Small intestine (tissue), 7 donors: ENCODE results near the gene AEBP1. TPM values are rescaled to one million over a fixed set of nuclear protein-coding genes. Genes with fewer than 3 reads are reported as not detected.

ENCODE experiments used
- DNase-seq, 2 donors: peaks; one replicate each; pipeline versions ENCODE4 v3.0.0 to v3.0.0-alpha.2; 2013
- FAIRE-seq: peaks from 2 replicates; lab custom pipeline; 2012; peaks lifted over from hg19 to GRCh38; lab: Jason Lieb, UNC
- H3K27ac ChIP-seq, 3 donors: one replicate each; pipeline ENCODE4 v1.5.1; 2013; ENCODE audit warnings: low read length in 2 of 3, mild to moderate bottlenecking in 2 of 3, control low read depth in 1 of 3, inconsistent platforms in 1 of 3, low read depth in 1 of 3, moderate library complexity in 1 of 3
- H3K27me3 ChIP-seq, 3 donors: one replicate each; pipeline ENCODE4 v1.6.1; 2013; ENCODE audit warnings: low read length in 3 of 3, inconsistent platforms in 1 of 3; ENCODE audit not compliant: control insufficient read depth in 3 of 3, insufficient read depth in 3 of 3
- H3K36me3 ChIP-seq, 3 donors: one replicate each; pipeline ENCODE4 v1.6.1; 2013; ENCODE audit warnings: low read length in 3 of 3, inconsistent platforms in 1 of 3, low read depth in 1 of 3, mild to moderate bottlenecking in 1 of 3, moderate library complexity in 1 of 3; ENCODE audit not compliant: control insufficient read depth in 3 of 3, insufficient read depth in 2 of 3
- H3K4me1 ChIP-seq, 3 donors: one replicate each; pipeline ENCODE4 v1.6.1; 2013; ENCODE audit warnings: low read length in 2 of 3, inconsistent platforms in 1 of 3, low read depth in 1 of 3, mild to moderate bottlenecking in 1 of 3, moderate library complexity in 1 of 3; ENCODE audit not compliant: control insufficient read depth in 3 of 3, insufficient read depth in 2 of 3
- H3K4me3 ChIP-seq, 3 donors: one replicate each; pipeline ENCODE4 v1.5.1; 2013; ENCODE audit warnings: low read length in 3 of 3, control low read depth in 1 of 3, inconsistent platforms in 1 of 3, low read depth in 1 of 3, mild to moderate bottlenecking in 1 of 3, moderate library complexity in 1 of 3
- H3K9me3 ChIP-seq, 2 donors: one replicate each; pipeline ENCODE4 v1.6.1; 2013; ENCODE audit warnings: low read depth in 1 of 2, low read length in 1 of 2; ENCODE audit not compliant: control insufficient read depth in 2 of 2, insufficient read depth in 1 of 2
- WGBS, 3 donors: extraction: QIAGEN DNeasy Blood & Tissue Kit; methylation state at CpG; one replicate each; pipeline ENCODE4 v1.1.7; 2013; 5-methylcytosine and 5-hydroxymethylcytosine counted together
- polyA plus RNA-seq, 4 donors: library from polyadenylated mRNA; stranded (reverse) in 3 of 4; unstranded in 1 of 4; fragments of 200-250 nt in 3 of 4; fragments of 120-200 nt in 1 of 4; gene quantifications; one replicate each; pipeline versions ENCODE4 v1.2.1 to v1.2.3, GENCODE V29; 2013
- donor health status: healthy with polysubstance abuse.
- donor health status: control.
- donor health status: control.
- donor health status: Bipolar disorder and iron deficiency.
- donor health status: healthy.

AEBP1 gene
- polyA plus RNA-seq, 4 donors: 1.3 to 34.8 (median 6.8) TPM

DNA sequence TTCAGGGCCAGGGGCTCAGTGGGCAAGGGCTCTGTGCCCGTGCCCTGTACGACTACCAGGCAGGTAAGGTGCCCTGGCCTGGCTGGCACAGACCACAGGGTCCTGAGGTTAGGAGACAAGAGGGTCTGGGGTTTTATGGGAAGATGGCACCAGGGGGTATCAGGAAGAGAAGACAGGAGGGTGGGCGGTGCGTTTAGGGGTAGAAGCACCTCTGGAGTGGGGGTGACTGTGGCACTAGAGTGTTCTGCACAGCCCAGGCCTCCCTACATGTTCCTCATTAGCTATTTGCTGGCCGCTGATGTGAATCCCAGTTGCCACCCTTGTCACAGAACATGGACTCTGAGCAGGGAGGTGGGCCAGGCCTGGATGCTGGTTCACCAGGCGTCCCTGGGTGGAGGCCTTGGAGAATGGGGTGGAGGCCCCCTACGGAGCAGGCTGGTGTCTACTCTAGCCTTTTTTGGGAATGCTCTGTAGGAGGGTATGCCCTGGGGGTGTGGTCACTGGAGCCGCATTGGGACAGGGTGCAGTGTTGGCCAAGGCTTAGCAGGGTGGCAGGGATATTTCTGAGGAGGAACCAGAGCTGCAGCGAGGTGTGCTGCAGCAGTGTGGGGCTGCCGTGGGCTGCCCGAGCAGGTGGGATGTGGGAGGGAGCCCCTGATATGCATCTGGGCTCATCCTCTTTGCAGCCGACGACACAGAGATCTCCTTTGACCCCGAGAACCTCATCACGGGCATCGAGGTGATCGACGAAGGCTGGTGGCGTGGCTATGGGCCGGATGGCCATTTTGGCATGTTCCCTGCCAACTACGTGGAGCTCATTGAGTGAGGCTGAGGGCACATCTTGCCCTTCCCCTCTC, 43.8 kb upstream of the AEBP1 start:
- WGBS, 3 donors: 93 to 94% (median 94%) methylated on average over 21 of the region's 21 CpGs
- no peak for FAIRE-seq

DNA sequence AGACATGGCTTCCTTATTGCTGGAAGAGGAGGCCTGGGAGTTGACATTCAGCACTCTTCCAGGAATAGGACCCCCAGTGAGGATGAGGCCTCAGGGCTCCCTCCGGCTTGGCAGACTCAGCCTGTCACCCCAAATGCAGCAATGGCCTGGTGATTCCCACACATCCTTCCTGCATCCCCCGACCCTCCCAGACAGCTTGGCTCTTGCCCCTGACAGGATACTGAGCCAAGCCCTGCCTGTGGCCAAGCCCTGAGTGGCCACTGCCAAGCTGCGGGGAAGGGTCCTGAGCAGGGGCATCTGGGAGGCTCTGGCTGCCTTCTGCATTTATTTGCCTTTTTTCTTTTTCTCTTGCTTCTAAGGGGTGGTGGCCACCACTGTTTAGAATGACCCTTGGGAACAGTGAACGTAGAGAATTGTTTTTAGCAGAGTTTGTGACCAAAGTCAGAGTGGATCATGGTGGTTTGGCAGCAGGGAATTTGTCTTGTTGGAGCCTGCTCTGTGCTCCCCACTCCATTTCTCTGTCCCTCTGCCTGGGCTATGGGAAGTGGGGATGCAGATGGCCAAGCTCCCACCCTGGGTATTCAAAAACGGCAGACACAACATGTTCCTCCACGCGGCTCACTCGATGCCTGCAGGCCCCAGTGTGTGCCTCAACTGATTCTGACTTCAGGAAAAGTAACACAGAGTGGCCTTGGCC, 43.0 kb upstream of the AEBP1 start:
- Histone ChIP-seq H3K27me3 (peaks cover 0 to 14% (median 0%) of the 10 kb centered on the region in 3 donors), H3K4me3 (no peak overlapping the region), H3K27ac (no peak overlapping the region), H3K36me3 (peaks cover 16 to 66% (median 25%) of the 10 kb centered on the region in 3 donors), H3K4me1 (peaks cover 0 to 17% (median 0%) of the 10 kb centered on the region in 3 donors), H3K9me3 (no peaks in the 10 kb centered on the region)
- 81 to 90% (median 84%) methylated on average over 8 of the region's 8 CpGs for WGBS, 3 donors
- no peak for FAIRE-seq
- no peak for DNase-seq

More for the DNA sequence above, 43.8 kb upstream of the AEBP1 start:
- Histone ChIP-seq H3K9me3 (no peaks in the 10 kb centered on the region), H3K27ac (no peak overlapping the region), H3K36me3 (peaks cover 16 to 66% (median 25%) of the 10 kb centered on the region in 3 donors), H3K27me3 (peaks cover 0 to 9% (median 0%) of the 10 kb centered on the region in 3 donors), H3K4me1 (peaks cover 0 to 9% (median 0%) of the 10 kb centered on the region in 3 donors), H3K4me3 (no peak overlapping the region)
- no peak for DNase-seq

DNA sequence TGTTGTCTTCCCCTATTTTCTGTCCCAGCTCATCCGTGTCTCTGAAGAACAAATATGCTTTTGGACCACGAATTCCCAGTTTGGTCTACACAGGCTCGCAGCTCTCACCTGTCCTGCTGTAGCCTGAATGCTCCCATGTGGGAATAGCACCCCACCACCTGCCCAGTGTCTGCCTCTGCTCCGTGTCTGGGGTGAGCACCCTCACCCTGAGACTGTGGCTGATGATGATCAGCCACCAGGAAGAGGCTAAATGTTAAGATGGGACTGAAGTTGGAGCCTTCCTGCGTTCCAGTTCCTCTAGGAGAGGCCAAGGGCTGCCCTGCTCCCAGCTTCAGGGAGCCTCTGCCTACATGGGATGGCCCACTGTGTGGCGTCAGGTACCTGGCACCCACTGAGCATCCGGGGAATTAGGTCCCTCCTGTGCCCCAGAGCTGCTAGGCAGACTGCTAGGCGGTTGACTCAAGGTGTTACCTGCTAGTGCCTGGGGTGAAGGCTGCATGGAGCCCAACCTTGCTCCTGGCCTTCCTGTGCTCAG, 42.4 kb upstream of the AEBP1 start:
- WGBS, 3 donors: 81 to 85% (median 85%) methylated on average over 8 of the region's 8 CpGs
- no peak overlapping the region for H3K4me3 ChIP-seq
- peaks cover 0 to 19% (median 0%) of the 10 kb centered on the region in 3 donors for H3K4me1 ChIP-seq
- peaks cover 0 to 19% (median 0%) of the 10 kb centered on the region in 3 donors for H3K27me3 ChIP-seq
- peaks cover 14 to 61% (median 23%) of the 10 kb centered on the region in 3 donors for H3K36me3 ChIP-seq
- H3K27ac ChIP-seq: no peak overlapping the region
- FAIRE-seq: no peak
- DNase-seq: no peak
- H3K9me3 ChIP-seq: no peaks in the 10 kb centered on the region

DNA sequence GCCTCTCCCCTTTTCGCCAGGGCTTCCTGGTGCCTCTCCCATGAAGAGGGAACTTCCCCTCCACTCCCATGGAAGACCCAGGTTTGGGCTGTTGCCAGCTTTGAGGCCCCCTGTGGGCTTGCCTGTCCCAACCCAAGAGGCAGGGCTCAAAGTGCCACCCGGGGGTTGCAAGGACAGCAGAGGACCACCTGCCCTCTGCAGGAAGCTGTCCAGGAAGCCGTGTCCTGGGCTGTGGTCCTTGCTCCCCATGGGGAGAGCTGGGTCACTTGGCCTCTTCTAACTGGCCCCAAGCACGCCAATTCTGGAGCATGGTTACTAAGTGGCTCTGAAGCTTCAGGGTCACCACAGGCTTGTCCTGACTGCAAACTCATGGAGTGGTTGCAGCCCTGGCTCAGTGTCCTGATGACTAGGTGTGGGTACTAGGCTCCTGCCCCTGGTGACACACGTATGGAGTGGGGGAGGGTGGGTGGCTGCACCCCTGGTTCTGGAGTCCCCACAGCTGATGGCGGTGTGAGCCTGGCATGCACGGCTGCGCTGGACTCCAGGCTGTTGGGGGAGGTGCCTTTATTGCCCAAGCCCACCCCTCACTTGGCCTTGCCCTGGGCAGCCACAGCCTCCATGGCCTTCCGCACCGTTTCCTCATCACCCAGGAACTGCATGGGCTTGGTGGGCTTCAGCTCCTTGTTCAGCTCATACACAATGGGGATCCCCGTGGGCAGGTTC, 41.8 kb upstream of the AEBP1 start:
- 81 to 90% (median 88%) methylated on average over 11 of the region's 11 CpGs for WGBS, 3 donors

DNA sequence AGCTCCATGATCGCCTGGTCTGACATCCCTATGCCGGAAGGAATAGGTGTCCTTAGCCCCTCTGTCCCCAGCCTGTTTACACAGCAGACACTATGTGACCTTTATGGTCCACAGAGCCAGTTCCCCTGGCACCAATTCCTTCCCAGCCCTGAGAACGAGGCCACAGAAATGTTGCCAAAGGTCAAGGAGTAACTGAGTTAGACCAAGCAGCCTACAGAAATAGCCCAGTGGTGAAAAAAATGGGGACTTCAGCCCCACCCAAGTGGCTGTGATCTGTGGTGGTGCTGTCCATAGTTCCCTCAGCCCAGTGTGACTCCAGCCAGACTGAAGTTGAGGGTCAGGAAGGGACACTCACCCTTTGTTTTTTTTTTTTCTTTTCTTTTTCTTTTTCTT, 41.2 kb upstream of the AEBP1 start:
- Histone ChIP-seq H3K4me1 (peaks cover 0 to 22% (median 0%) of the 10 kb centered on the region in 3 donors), H3K9me3 (no peaks in the 10 kb centered on the region), H3K27me3 (peaks cover 0 to 19% (median 0%) of the 10 kb centered on the region in 3 donors), H3K36me3 (peaks cover 10 to 49% (median 16%) of the 10 kb centered on the region in 3 donors), H3K4me3 (no peak overlapping the region), H3K27ac (no peak overlapping the region)
- FAIRE-seq: no peak
- DNase-seq: no peak
- 59 to 68% (median 67%) methylated on average over 3 of the region's 3 CpGs for WGBS, 3 donors

More for the DNA sequence above, 41.8 kb upstream of the AEBP1 start:
- Histone ChIP-seq H3K9me3 (no peaks in the 10 kb centered on the region), H3K27ac (no peak overlapping the region), H3K4me1 (peaks cover 0 to 22% (median 0%) of the 10 kb centered on the region in 3 donors), H3K4me3 (no peak overlapping the region), H3K36me3 (peaks cover 13 to 55% (median 18%) of the 10 kb centered on the region in 3 donors), H3K27me3 (peaks cover 0 to 19% (median 0%) of the 10 kb centered on the region in 3 donors)
- DNase-seq (no peak), FAIRE-seq (no peak)

DNA sequence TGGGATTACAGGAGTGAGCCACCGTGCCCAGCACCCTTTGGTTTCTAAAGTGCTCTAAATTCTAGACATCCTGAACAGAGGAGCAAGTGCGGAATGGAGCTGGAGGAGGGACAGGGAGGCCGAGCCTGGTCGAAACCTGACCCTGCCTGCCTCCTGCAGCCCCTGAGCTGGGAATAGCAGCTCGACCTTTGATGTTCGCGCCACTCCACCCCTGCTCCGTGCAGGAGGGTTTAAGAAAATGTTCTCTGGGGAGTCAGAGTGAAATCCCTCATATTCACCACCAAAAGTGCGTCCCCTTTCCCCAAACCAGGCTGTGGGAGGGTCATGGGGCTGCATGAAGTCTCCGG, 40.6 kb upstream of the AEBP1 start:
- H3K27ac ChIP-seq: no peak overlapping the region
- no peaks in the 10 kb centered on the region for H3K9me3 ChIP-seq
- peaks cover 0 to 22% (median 0%) of the 10 kb centered on the region in 3 donors for H3K4me1 ChIP-seq
- H3K4me3 ChIP-seq: no peak overlapping the region
- FAIRE-seq: no peak
- H3K36me3 ChIP-seq: peaks cover 8 to 43% (median 16%) of the 10 kb centered on the region in 3 donors
- 65 to 72% (median 67%) methylated on average over 9 to 10 of the region's 10 CpGs for WGBS, 3 donors
- H3K27me3 ChIP-seq: peaks cover 0 to 19% (median 0%) of the 10 kb centered on the region in 3 donors
- no peak for DNase-seq

DNA sequence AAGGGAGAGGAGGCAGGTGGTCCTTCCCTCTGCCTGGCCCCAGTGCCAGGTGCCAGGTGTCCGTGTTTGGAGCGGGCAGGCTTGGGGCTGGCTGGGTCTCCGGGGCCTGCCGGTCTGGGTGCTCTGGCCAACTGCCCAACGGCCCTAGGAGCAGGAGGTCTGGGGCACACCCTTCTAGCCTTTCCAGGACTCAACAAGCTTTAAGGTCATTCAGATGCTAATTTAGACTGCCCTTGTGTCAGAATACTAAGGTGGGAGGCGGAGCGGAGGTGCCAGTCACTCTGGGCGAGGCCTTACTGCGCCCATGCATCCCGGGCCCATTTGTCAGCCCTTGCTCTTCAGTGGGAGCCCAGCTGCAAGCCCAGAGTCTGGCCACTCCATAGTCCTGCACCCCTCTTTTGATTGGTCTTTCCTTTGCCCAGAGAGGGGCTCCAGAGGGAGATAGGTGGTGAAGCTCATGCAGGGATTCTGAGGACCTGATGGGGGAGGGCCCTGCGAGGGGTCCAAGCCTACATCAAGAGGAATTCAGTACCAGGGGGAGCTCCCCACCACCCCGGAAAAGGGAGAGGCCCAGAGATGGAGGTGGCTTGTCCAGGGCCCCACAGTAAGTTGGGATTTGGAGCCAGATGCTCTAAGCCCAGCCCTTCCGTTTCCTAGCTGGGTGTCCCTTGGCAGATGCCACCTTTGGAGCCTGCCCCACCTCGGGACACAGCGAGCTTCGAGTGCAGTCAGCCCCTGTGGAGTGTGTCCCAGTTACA, 40.1 kb upstream of the AEBP1 start:
- Histone ChIP-seq H3K4me3 (no peak overlapping the region), H3K27ac (no peak overlapping the region), H3K36me3 (peaks cover 7 to 38% (median 12%) of the 10 kb centered on the region in 3 donors), H3K9me3 (no peaks in the 10 kb centered on the region), H3K27me3 (peaks cover 0 to 19% (median 0%) of the 10 kb centered on the region in 3 donors), H3K4me1 (peaks cover 0 to 22% (median 0%) of the 10 kb centered on the region in 3 donors)
- WGBS, 3 donors: 40 to 57% (median 47%) methylated on average over 16 of the region's 16 CpGs
- DNase-seq (no peak), FAIRE-seq (no peak)
